ENCODE results near the gene AFF1. TPM values are rescaled to one million over a fixed set of nuclear protein-coding genes. Genes with fewer than 3 reads are reported as not detected.

Gene AFF1
- total RNA-seq, 1 experiment from 2014 or later: 93.4 TPM

DNA sequence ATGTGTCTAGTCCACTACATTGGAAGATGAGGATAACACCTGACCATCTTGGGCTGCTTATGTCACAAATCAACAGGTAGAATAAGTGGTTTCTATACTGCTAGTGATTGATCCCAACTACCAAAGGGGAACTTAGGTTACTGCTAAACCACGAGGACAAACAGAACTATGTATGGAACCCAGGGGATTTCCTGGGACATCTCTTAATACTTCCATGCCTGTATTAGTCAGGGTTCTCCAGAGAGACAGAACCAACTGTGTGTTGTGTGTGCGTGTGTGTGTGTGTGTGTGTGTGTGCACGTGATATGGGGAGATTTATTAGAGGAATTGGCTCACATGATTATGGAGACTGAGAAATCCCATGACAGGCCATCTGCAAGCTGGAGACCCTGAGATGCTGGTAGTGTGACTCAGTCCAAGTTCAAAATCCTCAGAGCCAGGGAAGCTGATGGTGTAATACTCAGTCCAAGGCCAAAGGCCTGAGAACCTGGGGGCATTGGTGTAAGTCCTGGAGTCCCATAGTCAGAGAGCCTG, 16.2 kb upstream of the AFF1 start:
- ChIA-PET CTCF (no interaction called here), POLR2A (no interaction called here)
- ATAC-seq: no peak
- TF ChIP-seq CBFB (CRISPR knock-in tag; IDR thresholded peaks at IDR 0.05; ENCODE audit: low read depth) (no peak), TEAD1 (CRISPR knock-in tag; IDR thresholded peaks at IDR 0.05) (no peak), RORB (CRISPR knock-in tag; IDR thresholded peaks at IDR 0.05) (no peak), ZNF396 (CRISPR knock-in tag; IDR thresholded peaks at IDR 0.05; ENCODE audit: borderline replicate concordance) (no peak), GRHL2 (CRISPR knock-in tag; IDR thresholded peaks at IDR 0.05; ENCODE audit: insufficient replicate concordance, severe bottlenecking) (no peak), NR2C2 (CRISPR knock-in tag; IDR thresholded peaks at IDR 0.05) (no peak)
- TF ChIP-seq, protein P1, sequence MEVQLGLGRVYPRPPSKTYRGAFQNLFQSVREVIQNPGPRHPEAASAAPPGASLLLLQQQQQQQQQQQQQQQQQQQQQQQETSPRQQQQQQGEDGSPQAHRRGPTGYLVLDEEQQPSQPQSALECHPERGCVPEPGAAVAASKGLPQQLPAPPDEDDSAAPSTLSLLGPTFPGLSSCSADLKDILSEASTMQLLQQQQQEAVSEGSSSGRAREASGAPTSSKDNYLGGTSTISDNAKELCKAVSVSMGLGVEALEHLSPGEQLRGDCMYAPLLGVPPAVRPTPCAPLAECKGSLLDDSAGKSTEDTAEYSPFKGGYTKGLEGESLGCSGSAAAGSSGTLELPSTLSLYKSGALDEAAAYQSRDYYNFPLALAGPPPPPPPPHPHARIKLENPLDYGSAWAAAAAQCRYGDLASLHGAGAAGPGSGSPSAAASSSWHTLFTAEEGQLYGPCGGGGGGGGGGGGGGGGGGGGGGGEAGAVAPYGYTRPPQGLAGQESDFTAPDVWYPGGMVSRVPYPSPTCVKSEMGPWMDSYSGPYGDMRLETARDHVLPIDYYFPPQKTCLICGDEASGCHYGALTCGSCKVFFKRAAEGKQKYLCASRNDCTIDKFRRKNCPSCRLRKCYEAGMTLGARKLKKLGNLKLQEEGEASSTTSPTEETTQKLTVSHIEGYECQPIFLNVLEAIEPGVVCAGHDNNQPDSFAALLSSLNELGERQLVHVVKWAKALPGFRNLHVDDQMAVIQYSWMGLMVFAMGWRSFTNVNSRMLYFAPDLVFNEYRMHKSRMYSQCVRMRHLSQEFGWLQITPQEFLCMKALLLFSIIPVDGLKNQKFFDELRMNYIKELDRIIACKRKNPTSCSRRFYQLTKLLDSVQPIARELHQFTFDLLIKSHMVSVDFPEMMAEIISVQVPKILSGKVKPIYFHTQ (CRISPR knock-in tag; IDR thresholded peaks at IDR 0.05): no peak
- TF ChIP-seq, protein P2, sequence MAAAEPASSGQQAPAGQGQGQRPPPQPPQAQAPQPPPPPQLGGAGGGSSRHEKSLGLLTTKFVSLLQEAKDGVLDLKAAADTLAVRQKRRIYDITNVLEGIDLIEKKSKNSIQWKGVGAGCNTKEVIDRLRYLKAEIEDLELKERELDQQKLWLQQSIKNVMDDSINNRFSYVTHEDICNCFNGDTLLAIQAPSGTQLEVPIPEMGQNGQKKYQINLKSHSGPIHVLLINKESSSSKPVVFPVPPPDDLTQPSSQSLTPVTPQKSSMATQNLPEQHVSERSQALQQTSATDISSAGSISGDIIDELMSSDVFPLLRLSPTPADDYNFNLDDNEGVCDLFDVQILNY (CRISPR knock-in tag; IDR thresholded peaks at IDR 0.05): no peak
- Mint-ChIP-seq H3K9me3 (no peaks in the 10 kb centered on the region), H3K36me3 (no peaks in the 10 kb centered on the region), H3K27me3 (ENCODE audit: low read depth) (peaks cover 2% of the 10 kb centered on the region; the same call in 1 of the 2 replicates), H3K4me3 (no peak overlapping the region), H3K27ac (no peak overlapping the region), H3K4me1 (peaks cover 2% of the 10 kb centered on the region; the same call in 1 of the 2 replicates)
- DNase-seq (ENCODE audit: low spot score): no peak

- no peak overlapping the region for H3K4me3 Mint-ChIP-seq
- H3K27me3 Mint-ChIP-seq (ENCODE audit: low read depth): peaks cover 2% of the 10 kb centered on the region; the same call in 1 of the 2 replicates
- peaks cover 4% of the 10 kb centered on the region; the same call in 1 of the 2 replicates for H3K4me1 Mint-ChIP-seq
- no peak for TF ChIP-seq GRHL2 (CRISPR knock-in tag; IDR thresholded peaks at IDR 0.05; ENCODE audit: insufficient replicate concordance, severe bottlenecking)
- TF ChIP-seq EMX1 (CRISPR knock-in tag; IDR thresholded peaks at IDR 0.05): no peak
- TF ChIP-seq FOXP1 (CRISPR knock-in tag; IDR thresholded peaks at IDR 0.05; ENCODE audit: borderline replicate concordance): no peak
- TF ChIP-seq, protein P3, sequence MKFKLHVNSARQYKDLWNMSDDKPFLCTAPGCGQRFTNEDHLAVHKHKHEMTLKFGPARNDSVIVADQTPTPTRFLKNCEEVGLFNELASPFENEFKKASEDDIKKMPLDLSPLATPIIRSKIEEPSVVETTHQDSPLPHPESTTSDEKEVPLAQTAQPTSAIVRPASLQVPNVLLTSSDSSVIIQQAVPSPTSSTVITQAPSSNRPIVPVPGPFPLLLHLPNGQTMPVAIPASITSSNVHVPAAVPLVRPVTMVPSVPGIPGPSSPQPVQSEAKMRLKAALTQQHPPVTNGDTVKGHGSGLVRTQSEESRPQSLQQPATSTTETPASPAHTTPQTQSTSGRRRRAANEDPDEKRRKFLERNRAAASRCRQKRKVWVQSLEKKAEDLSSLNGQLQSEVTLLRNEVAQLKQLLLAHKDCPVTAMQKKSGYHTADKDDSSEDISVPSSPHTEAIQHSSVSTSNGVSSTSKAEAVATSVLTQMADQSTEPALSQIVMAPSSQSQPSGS (CRISPR knock-in tag; IDR thresholded peaks at IDR 0.05; ENCODE audit: borderline replicate concordance, low read depth): no peak
- TF ChIP-seq, protein P4, sequence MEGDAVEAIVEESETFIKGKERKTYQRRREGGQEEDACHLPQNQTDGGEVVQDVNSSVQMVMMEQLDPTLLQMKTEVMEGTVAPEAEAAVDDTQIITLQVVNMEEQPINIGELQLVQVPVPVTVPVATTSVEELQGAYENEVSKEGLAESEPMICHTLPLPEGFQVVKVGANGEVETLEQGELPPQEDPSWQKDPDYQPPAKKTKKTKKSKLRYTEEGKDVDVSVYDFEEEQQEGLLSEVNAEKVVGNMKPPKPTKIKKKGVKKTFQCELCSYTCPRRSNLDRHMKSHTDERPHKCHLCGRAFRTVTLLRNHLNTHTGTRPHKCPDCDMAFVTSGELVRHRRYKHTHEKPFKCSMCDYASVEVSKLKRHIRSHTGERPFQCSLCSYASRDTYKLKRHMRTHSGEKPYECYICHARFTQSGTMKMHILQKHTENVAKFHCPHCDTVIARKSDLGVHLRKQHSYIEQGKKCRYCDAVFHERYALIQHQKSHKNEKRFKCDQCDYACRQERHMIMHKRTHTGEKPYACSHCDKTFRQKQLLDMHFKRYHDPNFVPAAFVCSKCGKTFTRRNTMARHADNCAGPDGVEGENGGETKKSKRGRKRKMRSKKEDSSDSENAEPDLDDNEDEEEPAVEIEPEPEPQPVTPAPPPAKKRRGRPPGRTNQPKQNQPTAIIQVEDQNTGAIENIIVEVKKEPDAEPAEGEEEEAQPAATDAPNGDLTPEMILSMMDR (IDR thresholded peaks at IDR 0.05): no peak
- no peak for TF ChIP-seq ESRRA (CRISPR knock-in tag; IDR thresholded peaks at IDR 0.05; ENCODE audit: borderline replicate concordance)
- no peak for TF ChIP-seq E2F4 (CRISPR knock-in tag; IDR thresholded peaks at IDR 0.05; ENCODE audit: borderline replicate concordance, low read depth)
- TF ChIP-seq ZNF219 (CRISPR knock-in tag; IDR thresholded peaks at IDR 0.05; ENCODE audit: borderline replicate concordance): no peak
- no peak for TF ChIP-seq JUN (CRISPR knock-in tag; IDR thresholded peaks at IDR 0.05)
- TF ChIP-seq, protein P5, sequence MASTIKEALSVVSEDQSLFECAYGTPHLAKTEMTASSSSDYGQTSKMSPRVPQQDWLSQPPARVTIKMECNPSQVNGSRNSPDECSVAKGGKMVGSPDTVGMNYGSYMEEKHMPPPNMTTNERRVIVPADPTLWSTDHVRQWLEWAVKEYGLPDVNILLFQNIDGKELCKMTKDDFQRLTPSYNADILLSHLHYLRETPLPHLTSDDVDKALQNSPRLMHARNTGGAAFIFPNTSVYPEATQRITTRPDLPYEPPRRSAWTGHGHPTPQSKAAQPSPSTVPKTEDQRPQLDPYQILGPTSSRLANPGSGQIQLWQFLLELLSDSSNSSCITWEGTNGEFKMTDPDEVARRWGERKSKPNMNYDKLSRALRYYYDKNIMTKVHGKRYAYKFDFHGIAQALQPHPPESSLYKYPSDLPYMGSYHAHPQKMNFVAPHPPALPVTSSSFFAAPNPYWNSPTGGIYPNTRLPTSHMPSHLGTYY (CRISPR knock-in tag; IDR thresholded peaks at IDR 0.05): no peak
- TF ChIP-seq CBFB (CRISPR knock-in tag; IDR thresholded peaks at IDR 0.05; ENCODE audit: low read depth): no peak
- TF ChIP-seq ZSCAN18 (CRISPR knock-in tag; IDR thresholded peaks at IDR 0.05): no peak
- TF ChIP-seq, protein P6, sequence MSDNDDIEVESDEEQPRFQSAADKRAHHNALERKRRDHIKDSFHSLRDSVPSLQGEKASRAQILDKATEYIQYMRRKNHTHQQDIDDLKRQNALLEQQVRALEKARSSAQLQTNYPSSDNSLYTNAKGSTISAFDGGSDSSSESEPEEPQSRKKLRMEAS (CRISPR knock-in tag; IDR thresholded peaks at IDR 0.05): no peak
- no peak for TF ChIP-seq SOX15 (CRISPR knock-in tag; IDR thresholded peaks at IDR 0.05)
- ChIA-PET CTCF (interaction anchor here (0.7 to 1.0 kb wide), 2 partner anchors 195 to 657 kb away, joined by 3 read pairs; no protein-coding TSS in a partner anchor), POLR2A (no interaction called here)
- ATAC-seq (no peak), DNase-seq (ENCODE audit: low spot score) (no peak)
- H3K27ac Mint-ChIP-seq: no peak overlapping the region
- no peaks in the 10 kb centered on the region for H3K36me3 Mint-ChIP-seq
- H3K9me3 Mint-ChIP-seq: no peaks in the 10 kb centered on the region
Observed at GRCh38 chr4:86919561-86920223, 15.1 kb upstream of the AFF1 start.

All from WTC11 (cell line).